Fibroblast of lung (primary cell): ENCODE measurements around the gene ZBTB4.
"Not testable (repeated sequence)": the region's sequence is repeated elsewhere in the genome, so short reads cannot be mapped to it uniquely, and the experiment has no call there.

Experiments
- EZH2 ChIP-seq: IDR thresholded peaks from 2 replicates; pipeline ENCODE4 v1.5.1; 2012; ENCODE audit warnings: low read length, control low read depth, mild to moderate bottlenecking; ENCODE audit errors: missing control alignments
- TF ChIP-seq, protein P1 (sequence below), 2 donors: IDR thresholded peaks in 1 of 2; conservative IDR thresholded peaks in 1 of 2; 1 replicate in 1 of 2; 2 replicates in 1 of 2; pipeline ENCODE4 v1.5.1; 2011 to 2012; ENCODE audit warnings: low read length in 2 of 2, control low read depth in 1 of 2, inconsistent platforms in 1 of 2, low read depth in 1 of 2, mild to moderate bottlenecking in 1 of 2

GRCh38 chr17:7481842-7482741, 2.7 kb upstream of the ZBTB4 start:
- not testable (repeated sequence) for TF ChIP-seq EZH2
- TF ChIP-seq, protein P1, sequence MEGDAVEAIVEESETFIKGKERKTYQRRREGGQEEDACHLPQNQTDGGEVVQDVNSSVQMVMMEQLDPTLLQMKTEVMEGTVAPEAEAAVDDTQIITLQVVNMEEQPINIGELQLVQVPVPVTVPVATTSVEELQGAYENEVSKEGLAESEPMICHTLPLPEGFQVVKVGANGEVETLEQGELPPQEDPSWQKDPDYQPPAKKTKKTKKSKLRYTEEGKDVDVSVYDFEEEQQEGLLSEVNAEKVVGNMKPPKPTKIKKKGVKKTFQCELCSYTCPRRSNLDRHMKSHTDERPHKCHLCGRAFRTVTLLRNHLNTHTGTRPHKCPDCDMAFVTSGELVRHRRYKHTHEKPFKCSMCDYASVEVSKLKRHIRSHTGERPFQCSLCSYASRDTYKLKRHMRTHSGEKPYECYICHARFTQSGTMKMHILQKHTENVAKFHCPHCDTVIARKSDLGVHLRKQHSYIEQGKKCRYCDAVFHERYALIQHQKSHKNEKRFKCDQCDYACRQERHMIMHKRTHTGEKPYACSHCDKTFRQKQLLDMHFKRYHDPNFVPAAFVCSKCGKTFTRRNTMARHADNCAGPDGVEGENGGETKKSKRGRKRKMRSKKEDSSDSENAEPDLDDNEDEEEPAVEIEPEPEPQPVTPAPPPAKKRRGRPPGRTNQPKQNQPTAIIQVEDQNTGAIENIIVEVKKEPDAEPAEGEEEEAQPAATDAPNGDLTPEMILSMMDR (conservative IDR thresholded peaks at IDR 0.05 in 1 of 2, IDR thresholded peaks at IDR 0.05 in 1 of 2; ENCODE audit: low read depth in 1 of 2, low read length in 2 of 2) = not testable (repeated sequence)
